NOMO-1 treated with DMSO at 0.1 percent for 48 hours (cell line): ENCODE data around the gene FAM131B.

Experiments used
- DNase-seq: peaks from one replicate; lab custom pipeline; 2025; ENCODE audit not compliant: unreplicated experiment; lab: John Stamatoyannopoulos, UW

Gene FAM131B

DNA sequence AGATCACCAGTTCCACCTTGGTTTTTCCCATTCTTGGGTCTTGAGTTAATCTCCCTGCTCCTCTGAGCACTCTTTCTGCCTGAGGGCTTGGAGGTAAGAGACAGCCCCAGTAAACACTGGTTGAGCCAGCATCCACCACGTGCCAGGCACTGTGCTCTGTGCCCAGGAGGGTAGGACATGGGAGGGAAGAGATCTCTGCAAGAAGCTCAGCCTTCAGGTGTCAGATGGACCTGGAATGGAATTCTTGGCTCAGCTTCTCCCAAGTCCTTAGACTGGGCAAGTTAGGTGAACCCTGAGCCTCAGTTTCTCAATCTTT is 21.1 kb upstream of the FAM131B start:
- DNase-seq = no peak

DNA sequence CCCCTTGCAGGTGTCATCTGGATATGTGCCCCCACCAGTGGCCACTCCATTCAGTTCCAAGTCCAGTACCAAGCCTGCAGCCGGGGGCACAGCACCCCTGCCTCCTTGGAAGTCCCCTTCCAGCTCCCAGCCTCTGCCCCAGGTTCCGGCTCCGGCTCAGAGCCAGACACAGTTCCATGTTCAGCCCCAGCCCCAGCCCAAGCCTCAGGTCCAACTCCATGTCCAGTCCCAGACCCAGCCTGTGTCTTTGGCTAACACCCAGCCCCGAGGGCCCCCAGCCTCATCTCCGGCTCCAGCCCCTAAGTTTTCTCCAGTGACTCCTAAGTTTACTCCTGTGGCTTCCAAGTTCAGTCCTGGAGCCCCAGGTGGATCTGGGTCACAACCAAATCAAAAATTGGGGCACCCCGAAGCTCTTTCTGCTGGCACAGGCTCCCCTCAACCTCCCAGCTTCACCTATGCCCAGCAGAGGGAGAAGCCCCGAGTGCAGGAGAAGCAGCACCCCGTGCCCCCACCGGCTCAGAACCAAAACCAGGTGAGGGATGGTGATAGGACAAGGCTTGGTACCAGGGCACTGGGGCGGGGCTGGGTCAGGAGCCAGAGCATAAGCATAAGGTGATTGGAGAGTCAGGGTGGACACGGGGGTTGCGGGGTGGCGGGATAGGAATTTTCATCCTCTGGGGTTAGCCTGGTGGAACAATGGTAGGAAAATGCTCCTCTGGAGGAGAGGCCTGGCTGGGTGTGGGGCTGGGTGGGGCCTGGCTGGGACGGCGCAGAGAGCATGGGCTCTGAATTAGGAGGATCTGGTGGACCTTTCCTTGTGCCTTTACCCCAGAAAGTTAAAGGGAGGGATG is 20.5 kb upstream of the FAM131B start:
- DNase-seq = no peak

DNA sequence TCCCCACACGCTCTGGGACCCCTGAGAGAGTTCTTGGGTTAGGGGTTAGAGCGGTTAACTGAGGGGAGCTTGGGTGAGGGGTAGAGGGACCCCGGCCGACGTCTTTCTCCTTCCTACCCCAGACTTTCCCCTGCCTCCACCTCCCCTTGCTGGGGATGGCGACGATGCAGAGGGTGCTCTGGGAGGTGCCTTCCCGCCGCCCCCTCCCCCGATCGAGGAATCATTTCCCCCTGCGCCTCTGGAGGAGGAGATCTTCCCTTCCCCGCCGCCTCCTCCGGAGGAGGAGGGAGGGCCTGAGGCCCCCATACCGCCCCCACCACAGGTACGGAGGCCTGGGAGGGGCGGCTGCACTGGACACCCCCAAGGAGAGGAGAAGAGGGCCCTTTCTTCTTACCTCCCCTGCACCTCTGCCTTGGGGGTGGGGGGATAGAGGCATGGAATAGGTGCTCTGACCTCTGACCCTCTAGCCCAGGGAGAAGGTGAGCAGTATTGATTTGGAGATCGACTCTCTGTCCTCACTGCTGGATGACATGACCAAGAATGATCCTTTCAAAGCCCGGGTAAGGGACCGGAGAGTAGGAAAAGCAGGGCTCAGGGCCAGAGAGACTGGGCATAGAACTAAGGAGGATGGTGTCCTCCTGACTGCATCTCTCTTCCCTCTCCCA is 19.7 kb upstream of the FAM131B start:
- DNase-seq = no peak

DNA sequence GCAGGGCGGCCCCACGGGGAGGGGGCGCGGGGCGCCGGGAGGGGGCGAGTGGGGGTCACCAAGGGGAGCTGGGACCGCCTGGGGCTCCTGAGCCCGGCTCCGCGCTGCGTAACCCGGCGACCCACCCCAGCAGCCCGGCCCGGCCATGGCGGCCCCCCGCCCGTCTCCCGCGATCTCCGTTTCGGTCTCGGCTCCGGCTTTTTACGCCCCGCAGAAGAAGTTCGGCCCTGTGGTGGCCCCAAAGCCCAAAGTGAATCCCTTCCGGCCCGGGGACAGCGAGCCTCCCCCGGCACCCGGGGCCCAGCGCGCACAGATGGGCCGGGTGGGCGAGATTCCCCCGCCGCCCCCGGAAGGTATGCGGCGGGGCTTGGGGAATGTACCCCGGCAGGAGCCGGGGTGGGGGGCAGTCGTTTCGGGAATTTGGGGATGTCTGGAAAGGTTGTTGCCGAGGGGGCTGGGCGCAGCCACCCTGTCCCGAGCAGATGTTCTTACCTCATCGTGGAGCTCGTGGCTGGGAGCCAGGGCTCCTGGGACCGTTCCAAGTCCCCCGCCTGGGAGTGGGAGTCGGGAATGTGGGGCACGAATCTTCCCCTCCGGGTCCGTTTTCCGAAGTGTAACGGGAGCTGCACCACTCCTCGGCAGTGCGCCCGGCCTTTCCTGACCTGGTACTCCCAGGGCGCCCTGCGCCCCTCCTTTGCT is 19.1 kb upstream of the FAM131B start:
- DNase-seq = no peak

DNA sequence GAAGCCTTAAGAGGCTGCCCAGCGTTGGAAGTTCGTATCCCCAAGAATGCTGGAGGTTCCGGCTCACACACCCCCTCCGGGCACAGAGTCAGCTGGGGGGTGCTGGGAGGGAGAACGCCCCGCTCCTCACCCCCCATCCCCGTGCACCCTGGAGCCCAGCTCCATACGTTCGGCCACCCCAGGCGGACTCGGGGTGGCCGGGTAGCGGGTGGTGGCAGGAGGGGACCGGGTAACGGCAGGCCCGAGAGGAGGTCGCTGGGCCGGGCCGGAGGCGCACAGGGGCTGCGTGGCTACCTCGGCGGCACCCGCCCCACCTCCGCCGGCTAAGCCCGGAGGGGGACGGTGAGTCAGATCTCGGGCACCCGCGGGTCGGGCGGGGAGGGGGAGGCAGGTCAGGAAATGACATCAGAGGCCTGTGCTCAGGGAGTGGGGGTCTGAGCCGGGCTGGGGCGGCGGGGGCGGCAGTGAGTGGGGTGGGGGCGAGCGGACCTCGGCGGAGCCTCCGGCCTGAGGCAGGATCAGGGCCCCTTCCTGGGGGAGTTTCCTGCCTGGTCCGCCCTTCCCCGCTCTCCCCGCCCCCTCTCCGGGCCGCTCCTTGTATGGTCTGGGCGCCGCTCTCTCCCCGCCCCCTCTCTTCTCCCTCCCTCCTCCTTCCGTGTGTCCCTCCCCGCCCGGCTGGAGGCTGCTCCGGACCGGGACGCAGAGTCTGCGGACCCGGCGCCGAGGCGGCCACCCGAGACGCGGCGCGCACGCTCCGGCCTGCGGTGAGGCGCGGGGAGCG is 18.3 kb upstream of the FAM131B start, which contains the start of gene ZYX:
Gene ZYX (plus strand): TSS at position 700 of the 781 bp plus-strand sequence. CDS start 227 bp downstream, outside the sequence.
- DNase-seq = peak; percentile 74

DNA sequence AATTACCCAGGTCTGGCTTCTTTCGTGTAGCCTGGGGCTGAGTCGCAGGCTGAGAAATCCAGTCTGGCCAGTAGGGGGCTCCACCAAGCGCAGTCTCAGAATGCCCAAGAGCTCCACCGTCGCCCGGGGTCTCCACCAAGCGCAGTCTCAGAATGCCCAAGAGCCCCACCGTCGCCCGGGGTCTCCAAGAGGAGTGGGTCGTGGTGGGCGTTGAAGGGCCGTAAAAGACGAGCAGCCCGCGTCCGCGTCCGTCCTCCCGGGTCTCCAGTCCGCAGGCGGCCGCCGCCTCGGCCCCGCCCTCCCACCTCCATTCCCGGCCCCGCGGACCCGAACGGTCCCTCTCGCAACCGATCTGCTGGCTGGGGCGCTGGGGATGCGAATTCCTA is 17.7 kb upstream of the FAM131B start:
- peak; percentile 81 for DNase-seq

DNA sequence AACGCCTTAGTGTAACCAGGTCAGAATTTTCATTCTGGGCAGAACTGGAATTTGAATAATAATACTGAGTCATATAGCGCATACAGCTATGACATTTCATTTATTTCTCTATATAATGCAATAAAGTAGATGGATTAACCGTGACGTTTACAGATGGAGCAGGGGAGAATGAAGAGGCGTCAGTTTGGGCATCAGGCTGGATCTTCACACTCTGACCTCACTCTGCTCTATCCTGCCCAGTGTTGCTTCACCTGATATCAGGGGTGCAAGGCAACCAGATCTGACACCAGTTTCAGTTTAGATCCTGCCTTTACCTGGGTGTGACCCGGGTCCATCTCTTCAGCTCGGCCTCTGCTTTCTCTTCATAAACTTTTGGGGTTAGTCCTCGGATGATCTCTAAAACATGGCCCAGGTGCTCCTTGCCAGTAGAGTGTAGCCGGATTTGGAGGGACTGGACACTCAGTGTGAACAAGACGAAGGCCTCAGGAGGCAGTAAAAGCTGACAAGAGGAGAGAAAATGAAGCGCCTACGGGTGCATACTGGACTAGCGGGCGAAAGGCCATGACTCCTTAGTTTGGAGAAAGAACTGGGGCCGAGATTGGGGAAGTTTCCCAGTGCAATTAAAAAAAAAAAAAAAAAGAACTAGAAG is 17.2 kb upstream of the FAM131B start:
- DNase-seq = no peak

DNA sequence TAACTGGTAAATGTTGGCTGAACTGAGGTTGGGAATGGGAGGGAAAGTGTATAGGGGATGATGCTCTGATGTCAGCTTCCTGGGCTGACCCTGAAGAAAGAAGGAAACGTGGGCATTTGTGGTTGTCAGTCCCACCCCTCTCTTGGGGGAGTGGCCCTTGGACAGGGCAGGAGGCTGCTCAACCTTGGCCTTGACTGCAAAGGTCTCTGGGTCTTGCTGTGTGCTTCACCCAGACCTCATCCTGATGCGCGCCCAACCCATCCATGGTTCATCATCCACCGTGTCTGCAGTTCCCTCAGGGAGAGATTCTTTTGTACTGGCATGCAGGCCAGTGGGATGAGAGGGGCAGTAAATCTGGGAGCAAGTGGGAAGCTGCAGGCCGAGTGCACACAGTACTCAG is 13.9 kb upstream of the FAM131B start:
- DNase-seq = no peak

DNA sequence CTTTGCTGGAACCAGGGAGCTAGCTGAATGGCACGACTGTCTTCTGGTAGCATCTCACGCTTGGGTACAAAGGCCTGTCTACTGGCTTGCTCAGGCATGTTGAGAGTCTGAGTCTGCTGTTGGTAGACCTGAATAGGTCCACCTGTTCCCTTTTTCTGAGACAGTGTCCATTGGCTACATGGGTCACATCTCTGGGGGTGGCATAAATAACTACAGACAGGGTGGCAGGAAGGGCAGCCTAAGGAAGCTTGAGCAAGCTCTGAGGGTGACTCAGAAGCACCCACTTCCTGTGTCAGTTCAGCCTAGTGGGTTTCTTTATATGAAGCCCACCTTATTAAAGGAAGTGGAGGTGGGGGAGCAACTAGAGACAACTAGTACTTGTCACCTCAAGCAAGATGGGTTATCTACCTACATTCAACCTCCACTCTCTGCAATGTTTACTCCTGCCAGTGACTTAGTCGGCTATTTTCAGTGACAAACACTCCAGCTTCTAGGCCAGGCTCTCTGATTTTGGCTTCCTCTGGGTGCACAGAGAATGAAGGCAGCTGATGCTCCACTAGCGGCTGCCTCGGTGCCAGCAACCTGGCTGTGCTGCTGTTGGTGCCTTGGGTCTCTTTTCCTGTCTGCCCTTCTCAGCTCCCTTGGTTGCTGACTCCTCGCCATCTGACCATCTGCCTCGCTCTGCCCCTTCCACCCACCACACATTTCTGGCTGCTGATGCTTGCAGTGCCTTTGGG is 13.0 kb upstream of the FAM131B start:
- DNase-seq = peak; percentile 74

DNA sequence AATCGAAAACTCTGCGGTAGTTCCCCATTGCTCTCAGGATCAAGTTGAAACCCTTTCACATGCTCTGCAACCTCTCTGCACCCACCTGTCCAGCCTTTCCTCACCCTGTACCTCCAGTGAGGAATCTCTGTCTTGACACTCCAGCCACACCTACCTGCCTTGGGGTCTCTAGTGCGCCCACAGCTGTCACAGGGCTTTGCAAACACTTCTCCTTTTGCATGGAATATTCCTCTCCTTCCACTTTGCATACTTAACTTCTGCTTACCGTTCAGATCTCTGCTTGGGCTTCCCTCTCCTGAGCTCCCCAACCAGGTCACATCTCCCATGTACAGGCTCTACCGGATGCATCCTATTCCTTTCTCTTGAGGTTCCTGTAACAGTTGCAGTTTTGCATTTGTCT is 12.0 kb upstream of the FAM131B start:
- peak; percentile 38 for DNase-seq

DNA sequence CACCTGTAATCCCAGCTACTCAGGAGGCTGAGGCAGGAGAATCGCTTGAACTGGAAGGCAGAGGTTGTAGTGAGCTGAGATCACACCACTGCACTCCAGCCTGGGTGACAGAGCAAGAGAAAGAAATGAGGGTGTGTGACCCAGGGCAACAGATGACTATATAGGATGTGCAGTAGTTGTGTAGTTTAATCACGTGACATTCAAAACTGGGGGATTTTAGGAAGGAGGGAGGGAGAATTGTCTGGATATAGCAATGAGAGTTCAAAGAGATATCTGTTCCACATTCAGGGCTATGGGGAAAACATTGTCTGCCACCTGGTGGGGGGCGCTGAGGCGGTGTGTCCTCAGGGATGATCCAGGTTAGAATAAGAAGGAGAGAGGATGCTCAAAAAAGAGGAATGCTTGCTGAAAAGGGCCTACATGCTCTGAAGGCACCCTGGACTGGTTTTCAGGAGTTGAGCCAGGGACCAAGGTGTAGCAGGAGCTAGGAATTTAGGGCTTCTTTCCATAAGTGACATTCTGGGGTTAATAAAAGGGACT is 10.8 kb upstream of the FAM131B start:
- no peak for DNase-seq

DNA sequence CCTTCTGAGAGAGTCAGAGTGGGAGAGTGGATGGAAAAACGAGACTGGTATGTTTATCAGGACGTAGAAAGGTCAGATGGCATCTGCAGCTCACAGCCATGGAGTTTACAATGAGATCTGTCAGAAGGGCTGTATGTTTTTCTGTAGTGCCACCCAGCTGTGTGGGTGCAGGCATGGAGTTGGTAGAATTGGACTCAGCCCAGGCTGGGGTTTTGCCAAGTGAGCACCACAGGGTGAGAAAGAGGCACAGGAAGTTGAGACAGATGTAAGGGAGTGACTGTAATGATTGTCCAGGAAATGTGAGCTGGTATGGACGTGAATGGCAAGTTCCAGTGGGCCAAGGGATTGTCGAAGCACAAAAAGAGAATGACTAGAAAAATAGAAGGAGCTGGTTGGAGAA is 9.6 kb upstream of the FAM131B start:
- DNase-seq = peak; percentile 10

DNA sequence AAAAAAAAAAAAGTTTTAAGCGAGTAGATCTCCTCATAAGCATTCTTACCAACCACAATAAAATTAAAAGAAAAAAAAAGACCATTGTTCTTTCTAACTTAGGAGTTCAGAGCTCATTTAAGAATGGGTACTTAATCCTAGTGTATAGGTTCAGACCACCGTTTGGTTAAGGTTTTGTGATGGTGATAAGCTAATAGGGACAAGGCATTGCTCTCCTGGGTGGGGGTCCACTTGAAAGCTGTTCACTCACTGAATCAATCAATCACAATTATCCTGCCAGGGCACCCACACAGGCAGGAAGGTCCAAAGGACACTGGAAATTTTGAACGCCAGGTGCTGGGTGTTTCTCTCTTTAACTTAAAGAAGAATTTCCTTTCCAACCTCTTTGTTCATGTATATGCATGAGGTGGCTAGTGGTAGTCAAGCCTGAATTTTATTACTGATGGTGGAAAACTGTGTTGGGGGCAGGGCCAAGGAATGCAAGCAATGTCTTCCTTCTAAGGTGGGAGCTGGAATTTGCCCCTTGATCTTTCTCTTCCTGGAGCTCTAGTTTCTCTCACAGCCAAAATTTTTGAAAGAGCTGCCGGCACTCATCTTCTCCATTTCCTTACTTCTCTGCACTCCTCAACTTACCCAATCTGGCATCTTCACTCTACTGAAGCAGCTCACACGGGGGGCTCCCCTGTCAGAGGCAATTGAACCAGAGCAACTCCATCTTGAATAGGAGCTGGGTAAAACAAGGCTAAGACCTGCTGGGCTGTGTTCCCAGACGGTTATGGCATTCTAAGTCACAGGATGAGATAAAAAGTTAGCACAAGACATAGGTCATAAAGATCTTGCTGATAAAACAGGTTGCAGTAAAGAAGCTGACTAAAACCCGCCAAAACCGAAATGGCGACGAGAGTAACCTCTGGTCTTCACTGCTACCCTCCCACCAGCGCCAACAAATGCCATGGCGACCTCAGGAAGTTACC is 7.5 kb upstream of the FAM131B start:
- DNase-seq = no peak

DNA sequence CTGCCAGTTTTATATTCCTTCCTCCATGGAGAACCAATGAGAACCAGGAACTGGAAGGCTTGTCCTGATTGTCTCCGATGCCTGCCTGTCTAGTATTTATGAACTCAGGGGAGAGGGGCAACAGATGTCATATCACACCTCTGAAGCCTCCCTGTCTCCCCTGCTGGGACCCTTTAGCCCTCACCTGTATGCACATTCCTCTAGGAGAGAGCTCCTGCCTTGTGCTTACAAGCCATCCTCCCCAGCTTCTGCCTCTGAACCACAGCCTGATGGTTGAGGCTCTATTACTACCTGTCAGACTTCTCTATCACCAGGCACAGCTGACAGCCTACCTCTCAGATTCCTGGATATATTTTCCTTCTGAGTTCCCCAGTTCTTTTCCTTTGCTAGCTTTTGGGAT is 5.9 kb upstream of the FAM131B start:
- DNase-seq = no peak

DNA sequence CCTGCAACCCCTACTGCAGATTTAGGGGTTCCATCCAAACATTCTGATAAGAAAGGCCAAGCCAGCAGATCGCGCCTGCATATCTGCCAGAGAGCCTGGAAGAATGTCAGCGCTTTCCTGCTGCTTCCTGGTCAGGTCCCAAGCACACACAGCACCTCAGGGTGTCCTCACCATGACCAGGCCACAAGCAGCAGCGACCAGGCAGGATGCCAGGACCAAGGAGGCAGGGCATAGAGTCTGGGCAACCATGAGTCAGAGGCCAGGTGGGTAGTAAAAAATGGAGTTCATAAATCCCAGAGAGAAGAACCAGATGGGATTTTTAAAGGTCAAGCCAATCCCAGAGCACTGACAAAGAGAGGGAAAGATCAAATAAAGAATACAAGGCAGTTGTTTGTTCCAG is 5.5 kb upstream of the FAM131B start:
- DNase-seq = no peak

DNA sequence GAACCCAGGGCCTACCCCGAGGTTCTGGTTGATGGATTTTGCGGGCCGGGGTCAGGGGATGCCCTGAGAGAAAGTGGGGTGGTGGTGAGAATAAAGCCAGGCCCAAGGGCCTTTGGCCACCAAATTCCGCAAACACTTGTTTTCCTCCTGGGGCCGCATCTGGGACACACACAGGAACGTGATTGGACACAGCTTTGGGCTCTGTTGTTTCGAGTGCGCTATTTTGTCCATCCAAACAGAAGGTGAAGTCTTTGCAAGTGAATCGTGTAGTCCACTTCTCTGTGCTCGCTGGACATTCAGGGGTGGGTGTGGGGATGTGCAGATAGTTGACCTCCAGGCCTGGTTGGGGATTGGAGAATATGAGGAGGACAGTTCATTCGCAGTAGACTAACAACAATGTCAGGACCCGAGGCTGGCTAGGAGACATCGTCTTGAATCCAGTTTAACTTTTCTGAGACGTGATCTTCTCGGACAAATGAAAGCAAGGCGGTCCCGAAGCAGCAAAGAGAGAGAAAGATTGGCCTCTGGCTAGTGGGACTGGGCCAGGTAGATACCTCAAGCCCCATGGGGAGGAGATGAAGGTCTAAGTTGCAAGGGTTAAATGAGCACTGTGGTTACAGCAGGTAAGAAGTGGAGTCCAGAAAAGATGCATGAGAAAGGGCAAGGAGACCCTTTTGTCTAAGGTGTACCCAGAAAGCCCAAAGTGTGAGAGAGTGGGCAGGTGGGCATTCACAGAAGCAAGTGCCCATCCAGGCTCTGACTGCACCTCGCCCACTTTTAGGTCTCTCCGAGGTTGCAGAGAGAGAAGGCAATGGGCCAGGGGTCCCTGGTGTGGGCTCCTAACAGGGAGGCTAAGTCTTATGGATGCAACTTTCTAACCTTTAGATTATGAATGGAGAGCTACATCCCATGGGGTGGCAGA is 764 bp upstream of the FAM131B start:
- no peak for DNase-seq

DNA sequence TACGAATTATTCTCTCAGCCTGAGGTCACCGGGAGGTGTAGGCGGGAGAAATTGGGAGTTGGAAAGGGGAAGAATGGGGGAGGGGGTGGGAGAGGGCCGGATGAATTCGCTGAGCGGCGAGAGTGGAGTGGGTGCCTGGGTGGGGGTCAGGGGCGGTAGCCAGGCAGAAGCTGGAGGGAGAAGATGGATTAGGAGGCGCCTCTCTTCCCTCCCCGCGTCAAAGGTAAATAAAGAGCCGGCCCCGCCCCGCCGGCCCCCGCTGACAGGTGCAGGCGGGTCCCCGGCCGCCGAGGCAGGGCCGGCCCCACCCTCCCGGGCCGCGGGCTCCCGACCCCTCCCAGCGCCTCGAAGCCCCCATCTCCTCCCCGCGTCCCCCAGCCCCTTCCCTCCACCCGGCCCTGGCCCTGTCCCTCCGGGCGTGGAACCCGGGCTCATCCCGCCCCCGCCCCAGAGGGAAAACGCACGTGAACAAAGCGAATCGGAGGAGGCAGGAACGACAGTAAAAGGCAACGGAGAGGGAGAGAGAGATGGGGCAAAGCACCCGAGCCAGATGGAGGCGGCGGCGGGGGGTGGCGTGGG is 872 bp downstream of the FAM131B start:
- no peak for DNase-seq
